Measurements from ENCODE around the gene PELI2. TPM values are rescaled to one million over a fixed set of nuclear protein-coding genes. Genes with fewer than 3 reads are reported as not detected.

Gene PELI2
- total RNA-seq, 1 donor from 2014 or later: 16.2 TPM

- H3K27me3 Mint-ChIP-seq (ENCODE audit: low read depth): peaks cover 2% of the 10 kb centered on the region
- no peak overlapping the region for H3K27ac Mint-ChIP-seq (ENCODE audit: unreplicated experiment)
- no peaks in the 10 kb centered on the region for H3K9me3 Mint-ChIP-seq
- no peak for TF ChIP-seq CTCF (conservative IDR thresholded peaks at IDR 0.05)
- H3K36me3 Mint-ChIP-seq (ENCODE audit: low read depth): no peaks in the 10 kb centered on the region
- no peak overlapping the region for H3K4me3 Mint-ChIP-seq
- DNase-seq (ENCODE audit: low read depth, low spot score): no peak
- peaks cover 16% of the 10 kb centered on the region for H3K4me1 Mint-ChIP-seq
These were observed 24.8 kb downstream of the PELI2 start for GRCh38 chr14:56143025-56143424.

DNA sequence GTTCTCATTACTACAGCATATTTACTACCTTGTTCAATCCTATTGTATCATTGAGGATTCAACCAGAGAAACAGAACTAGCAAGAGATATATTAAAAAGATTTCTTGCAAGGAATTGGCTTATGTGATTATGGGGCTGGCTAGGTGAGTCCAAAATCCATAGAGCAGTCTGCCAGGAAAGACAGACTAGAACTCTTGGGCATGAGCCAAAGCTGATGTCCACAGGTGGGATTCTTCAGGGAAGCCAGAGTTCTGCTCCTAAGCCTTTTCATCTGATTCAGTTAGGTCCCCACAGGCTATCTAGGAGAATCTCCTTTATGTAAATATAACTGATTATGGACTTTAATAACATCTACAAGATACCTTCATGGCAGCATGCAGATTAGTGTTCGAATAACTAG, 26.0 kb downstream of the PELI2 start:
- Mint-ChIP-seq H3K36me3 (ENCODE audit: low read depth) (no peaks in the 10 kb centered on the region), H3K27ac (ENCODE audit: unreplicated experiment) (no peak overlapping the region), H3K4me3 (no peak overlapping the region), H3K27me3 (ENCODE audit: low read depth) (no peaks in the 10 kb centered on the region), H3K9me3 (no peaks in the 10 kb centered on the region), H3K4me1 (peaks cover 17% of the 10 kb centered on the region)
- no peak for DNase-seq (ENCODE audit: low read depth, low spot score)
- no peak for TF ChIP-seq CTCF (conservative IDR thresholded peaks at IDR 0.05)

DNA sequence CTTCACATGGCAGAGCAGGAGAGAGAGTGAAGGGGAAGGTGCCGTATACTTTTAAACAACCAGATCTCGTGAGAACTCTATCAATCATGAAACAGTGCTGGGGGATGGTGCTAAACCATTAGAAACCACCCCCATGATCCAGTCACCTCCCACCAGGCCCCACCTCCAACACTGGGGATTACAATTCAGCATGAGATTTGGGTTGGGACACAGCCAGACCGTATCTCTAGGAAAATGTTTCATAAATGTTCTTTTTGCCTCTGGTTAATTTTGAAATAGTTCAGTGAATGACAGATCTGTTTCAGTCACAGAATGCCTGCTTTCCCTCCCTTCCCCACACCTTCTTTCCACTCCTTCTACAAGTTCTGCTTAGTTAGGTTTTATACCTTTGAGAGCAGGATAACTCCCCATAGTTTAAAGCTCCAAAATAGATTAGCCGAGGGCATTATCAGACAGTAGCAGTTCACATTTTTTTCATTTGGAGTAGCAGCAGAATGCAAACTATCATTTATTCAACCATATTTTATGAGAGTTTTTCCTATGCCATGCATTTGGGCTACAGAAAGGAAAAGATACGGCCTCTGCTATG, 27.1 kb downstream of the PELI2 start:
- Mint-ChIP-seq H3K27me3 (ENCODE audit: low read depth) (no peaks in the 10 kb centered on the region), H3K4me3 (no peak overlapping the region), H3K9me3 (no peaks in the 10 kb centered on the region), H3K36me3 (ENCODE audit: low read depth) (no peaks in the 10 kb centered on the region), H3K27ac (ENCODE audit: unreplicated experiment) (no peak overlapping the region), H3K4me1 (peaks cover 11% of the 10 kb centered on the region)
- TF ChIP-seq CTCF (conservative IDR thresholded peaks at IDR 0.05): no peak
- no peak for DNase-seq (ENCODE audit: low read depth, low spot score)

DNA sequence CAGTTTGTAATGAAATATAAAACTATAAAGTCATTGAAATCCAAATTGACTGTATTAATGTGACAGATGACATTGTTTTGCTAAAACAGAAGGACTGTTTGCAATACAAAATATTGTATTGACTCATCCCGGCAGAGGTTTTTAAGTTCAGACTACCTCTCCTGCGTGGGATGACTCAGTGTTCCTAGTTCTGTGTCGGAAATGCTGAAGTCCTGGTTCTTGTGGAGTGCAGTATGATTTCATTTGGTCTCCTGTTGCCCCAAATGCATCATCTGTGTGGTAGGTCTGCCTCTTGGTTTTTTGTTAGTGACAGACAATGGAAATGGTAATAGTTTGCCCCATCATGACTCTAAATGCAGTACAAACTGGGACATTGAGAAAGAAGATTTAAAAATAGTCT, 27.8 kb downstream of the PELI2 start:
- H3K4me3 Mint-ChIP-seq: no peak overlapping the region

GRCh38 chr14:56147449-56147848, 29.2 kb downstream of the PELI2 start:
- no peak overlapping the region for H3K27ac Mint-ChIP-seq (ENCODE audit: unreplicated experiment)
- no peak for DNase-seq (ENCODE audit: low read depth, low spot score)
- peaks cover 16% of the 10 kb centered on the region for H3K4me1 Mint-ChIP-seq
- TF ChIP-seq CTCF (conservative IDR thresholded peaks at IDR 0.05): no peak
- no peaks in the 10 kb centered on the region for H3K27me3 Mint-ChIP-seq (ENCODE audit: low read depth)
- no peak overlapping the region for H3K4me3 Mint-ChIP-seq
- no peaks in the 10 kb centered on the region for H3K36me3 Mint-ChIP-seq (ENCODE audit: low read depth)
- no peaks in the 10 kb centered on the region for H3K9me3 Mint-ChIP-seq

More for the DNA sequence above, 27.8 kb downstream of the PELI2 start:
- no peak for DNase-seq (ENCODE audit: low read depth, low spot score)
- no peaks in the 10 kb centered on the region for H3K27me3 Mint-ChIP-seq (ENCODE audit: low read depth)
- H3K36me3 Mint-ChIP-seq (ENCODE audit: low read depth): no peaks in the 10 kb centered on the region
- no peak for TF ChIP-seq CTCF (conservative IDR thresholded peaks at IDR 0.05)
- peaks cover 9% of the 10 kb centered on the region for H3K4me1 Mint-ChIP-seq
- no peak overlapping the region for H3K27ac Mint-ChIP-seq (ENCODE audit: unreplicated experiment)
- no peaks in the 10 kb centered on the region for H3K9me3 Mint-ChIP-seq

Data from neural crest cell (in vitro differentiated cells).